Calu3 (cell line): ENCODE measurements around the gene TRIP6. TPM values are rescaled to one million over a fixed set of nuclear protein-coding genes. Genes with fewer than 3 reads are reported as not detected.

ENCODE experiments used
- BruUV-seq: library from RNA; stranded (reverse); fragments of 400-500 nt; replicated peaks from 2 replicates; lab custom pipeline; 2021; lab: Mats Ljungman, UMichigan
- CTCF ChIA-PET: fragments of 300-600 bp; sonication (Branson Sonifier 250); formaldehyde crosslinking; loops from one replicate; lab custom pipeline; 2022; ENCODE audit warnings: antibody characterized with exemption; lab: Charles Lee
- DNase-seq: peaks from one replicate; pipeline ENCODE4 v3.0.0; 2022
- H3K27ac Mint-ChIP-seq: one replicate; pipeline ENCODE4 v1.8.0; 2022; ENCODE audit warnings: mixed read lengths; ENCODE audit not compliant: unreplicated experiment
- H3K27me3 Mint-ChIP-seq: one replicate; pipeline ENCODE4 v1.8.0; 2022; ENCODE audit warnings: mixed read lengths; ENCODE audit not compliant: unreplicated experiment
- H3K36me3 Mint-ChIP-seq: one replicate; pipeline ENCODE4 v1.8.0; 2022; ENCODE audit warnings: mild to moderate bottlenecking, moderate library complexity, mixed read lengths; ENCODE audit not compliant: insufficient read depth, unreplicated experiment
- H3K4me1 Mint-ChIP-seq: one replicate; pipeline ENCODE4 v1.8.0; 2022; ENCODE audit warnings: mild to moderate bottlenecking, low read depth, mixed read lengths; ENCODE audit not compliant: unreplicated experiment
- H3K4me3 Mint-ChIP-seq: one replicate; pipeline ENCODE4 v1.8.0; 2022; ENCODE audit warnings: mild to moderate bottlenecking, low read depth, moderate library complexity, mixed read lengths; ENCODE audit not compliant: unreplicated experiment
- H3K9me3 Mint-ChIP-seq: one replicate; pipeline ENCODE4 v1.8.0; 2022; ENCODE audit warnings: low read depth, mixed read lengths; ENCODE audit not compliant: unreplicated experiment
- CTCF ChIP-seq: fragments of 200-600 bp; IDR thresholded peaks from one replicate; pipeline ENCODE4 v1.8.0; 2022; ENCODE audit warnings: antibody characterized with exemption; ENCODE audit not compliant: unreplicated experiment
- intact Hi-C: fragments of 100-400 bp; cut with micrococcal nuclease; formaldehyde crosslinking; loops from one replicate; pipeline ENCODE4 v1.10.0; 2022; ENCODE audit not compliant: unreplicated experiment
- total RNA-seq: library from RNA; stranded (reverse); gene quantifications from 2 replicates; pipeline ENCODE4 v1.2.3, GENCODE V29; 2022

TRIP6 gene
- total RNA-seq, 1 experiment from 2014 or later: 50.0 TPM

GRCh38 chr7:100874300-100874576, 7.1 kb downstream of the TRIP6 start:
- no peak for DNase-seq
- no TSS peak for BruUV-seq
- peaks cover 10% of the 10 kb centered on the region for H3K4me1 Mint-ChIP-seq
- peaks cover 53% of the 10 kb centered on the region for H3K36me3 Mint-ChIP-seq
- CTCF ChIA-PET: interaction anchor here (1.3 to 2.0 kb wide), 2 partner anchors 15 to 169 kb away, joined by 5 to 8 read pairs; partner anchors contain the start of genes POP7 and UFSP1
- H3K27me3 Mint-ChIP-seq: no peaks in the 10 kb centered on the region
- H3K27ac Mint-ChIP-seq: peak overlapping the region; percentile 97
- peak overlapping the region; percentile 97 for H3K4me3 Mint-ChIP-seq
- intact Hi-C loops: no loop called here
- no peak for TF ChIP-seq CTCF
- H3K9me3 Mint-ChIP-seq: no peaks in the 10 kb centered on the region

DNA sequence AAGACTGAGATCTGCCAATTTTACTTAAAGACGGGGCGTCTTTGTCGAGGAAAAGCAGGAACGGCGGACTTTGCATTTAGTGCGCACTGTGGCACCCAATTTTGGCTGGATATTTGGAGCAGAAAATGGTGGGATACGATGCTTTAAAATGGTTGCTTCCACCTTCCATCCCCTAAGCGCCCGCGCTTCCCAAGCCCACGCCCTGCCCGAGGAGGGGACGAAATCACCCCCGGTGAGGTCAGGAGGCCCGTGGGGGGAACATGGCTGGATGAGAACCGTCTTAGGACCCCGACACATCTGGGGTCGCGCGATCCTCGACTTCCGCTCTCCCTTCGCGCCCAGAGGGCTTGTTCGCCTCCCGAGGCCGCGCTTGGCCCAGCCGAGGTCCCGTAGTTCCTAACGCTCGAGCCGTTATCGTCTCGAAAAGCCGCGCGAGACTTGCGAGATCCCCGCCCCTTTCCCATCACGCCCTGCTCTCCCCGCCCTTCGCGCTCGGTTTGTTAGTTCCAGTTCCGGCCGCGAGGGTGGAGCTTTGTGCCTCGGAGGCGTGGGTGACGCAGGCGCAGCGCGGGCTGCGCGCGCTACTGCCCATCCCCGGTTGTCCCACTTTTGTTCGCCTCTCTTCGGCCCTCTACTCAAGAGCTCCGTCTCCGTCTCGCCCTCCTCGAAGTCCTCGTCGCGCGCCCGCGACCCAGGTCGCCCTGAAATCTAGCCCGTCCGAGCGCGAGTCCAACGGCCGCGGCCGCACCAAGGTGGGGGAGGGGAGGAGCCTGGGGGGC, 7.6 kb downstream of the TRIP6 start, which contains the start of gene SRRT:
Gene SRRT, plus strand, starts transcription at position 527 of the 779 bp plus-strand sequence. CDS start 488 bp downstream, outside the sequence.
- H3K4me1 Mint-ChIP-seq: peaks cover 10% of the 10 kb centered on the region
- no peaks in the 10 kb centered on the region for H3K9me3 Mint-ChIP-seq
- no peak for TF ChIP-seq CTCF
- peaks cover 57% of the 10 kb centered on the region for H3K36me3 Mint-ChIP-seq
- TSS peak; percentile 98 for BruUV-seq
- CTCF ChIA-PET: interaction anchor here (0.7 to 2.0 kb wide), 5 partner anchors 15 to 596 kb away, joined by 3 to 8 read pairs (median 5); partner anchors contain the start of genes POP7 and UFSP1
- H3K4me3 Mint-ChIP-seq: peak within 1 kb of the TSS; percentile 97
- intact Hi-C loops: no loop called here
- H3K27me3 Mint-ChIP-seq: no peaks in the 10 kb centered on the region
- H3K27ac Mint-ChIP-seq: peak within 1 kb of the TSS; percentile 97
- DNase-seq: peak; percentile 95

- intact Hi-C loops: no loop called here
- no peak for DNase-seq
- no peak for TF ChIP-seq CTCF
- BruUV-seq: no TSS peak
- peaks cover 10% of the 10 kb centered on the region for H3K4me1 Mint-ChIP-seq
- peak overlapping the region; percentile 97 for H3K4me3 Mint-ChIP-seq
- CTCF ChIA-PET: interaction anchor here (0.6 to 2.0 kb wide), 5 partner anchors 14 to 595 kb away, joined by 3 to 8 read pairs (median 5); partner anchors contain the start of gene UFSP1
- peak overlapping the region; percentile 97 for H3K27ac Mint-ChIP-seq
- peaks cover 63% of the 10 kb centered on the region for H3K36me3 Mint-ChIP-seq
- no peaks in the 10 kb centered on the region for H3K9me3 Mint-ChIP-seq
- H3K27me3 Mint-ChIP-seq: no peaks in the 10 kb centered on the region
Observed at GRCh38 chr7:100875356-100875751, 8.2 kb downstream of the TRIP6 start.

GRCh38 chr7:100878013-100878412, 10.8 kb downstream of the TRIP6 start:
- Mint-ChIP-seq H3K27ac (no peak overlapping the region), H3K4me1 (peaks cover 10% of the 10 kb centered on the region), H3K36me3 (peaks cover 66% of the 10 kb centered on the region), H3K4me3 (no peak overlapping the region), H3K9me3 (no peaks in the 10 kb centered on the region), H3K27me3 (no peaks in the 10 kb centered on the region)
- no peak for TF ChIP-seq CTCF
- CTCF ChIA-PET: interaction anchor here (0.7 kb wide), 1 partner anchor 172 kb away, joined by 4 read pairs; the partner anchor contains the start of gene POP7
- intact Hi-C loops: no loop called here
- BruUV-seq: TSS peak; percentile 1
- no peak for DNase-seq
